Testis (tissue), 3 donors: ENCODE measurements around the gene KLRC3. TPM values are rescaled to one million over a fixed set of nuclear protein-coding genes. Genes with fewer than 3 reads are reported as not detected.

Experiments
- DNase-seq: peaks from one replicate; pipeline ENCODE4 v3.0.0-alpha.2; 2019
- H3K27ac ChIP-seq, 2 donors: fragments of 200-600 bp; sonication (generic); one replicate each; pipeline ENCODE4 v1.5.1; 2019
- H3K27me3 ChIP-seq: fragments of 200-600 bp; sonication (generic); one replicate; pipeline ENCODE4 v1.5.1; 2019
- H3K36me3 ChIP-seq: fragments of 200-600 bp; sonication (generic); one replicate; pipeline ENCODE4 v1.5.1; 2017; ENCODE audit warnings: low read depth; ENCODE audit errors: missing control alignments
- H3K4me1 ChIP-seq: fragments of 200-600 bp; sonication (generic); one replicate; pipeline ENCODE4 v1.5.1; 2019
- H3K4me3 ChIP-seq, 2 donors: fragments of 200-600 bp; sonication (generic); one replicate each; pipeline ENCODE4 v1.5.1; 2017 to 2019
- H3K9me3 ChIP-seq: fragments of 200-600 bp; sonication (generic); one replicate; pipeline ENCODE4 v1.5.1; 2017
- CTCF ChIP-seq, 3 experiments: fragments of 450-650 bp in 2 of 3; fragments of 200-600 bp in 1 of 3; sonication (generic) in 1 of 3; IDR thresholded peaks; one replicate each; pipeline ENCODE4 v1.5.1; 2016 to 2019; ENCODE audit warnings: antibody characterized with exemption in 3 of 3, mild to moderate bottlenecking in 2 of 3, moderate library complexity in 1 of 3
- POLR2A ChIP-seq: fragments of 450-650 bp; IDR thresholded peaks from one replicate; pipeline ENCODE4 v1.6.1; 2017; ENCODE audit warnings: antibody characterized with exemption, mild to moderate bottlenecking, moderate library complexity
- WGBS, 2 donors: methylation state at CpG; one replicate each; pipeline ENCODE4 v1.1.5; 2018; 5-methylcytosine and 5-hydroxymethylcytosine counted together
- intact Hi-C: fragments of 100-400 bp; cut with DNase I; formaldehyde crosslinking; loops from one replicate; pipeline ENCODE4 v1.15.1; 2023; ENCODE audit warnings: low total_unique reads
- polyA plus RNA-seq: library from polyadenylated mRNA; stranded (reverse); fragments of 350-450 nt; fragmentation: Illumina TruSeq; extraction: RNeasy Lipid Tissue Mini Kit (QIAGEN cat#74804); gene quantifications from one replicate; pipeline ENCODE4 v1.2.3, GENCODE V29; 2014; ENCODE audit warnings: low read depth, low replicate concordance; ENCODE audit not compliant: insufficient read depth
- total RNA-seq, 2 donors: library from RNA; depleted of rRNA; stranded (reverse); fragments of >200 nt; gene quantifications; one replicate each; pipeline ENCODE4 v1.2.3, GENCODE V29; 2016

Gene KLRC3
- total and polyA plus RNA-seq, 3 donors from 2014 or later: 1.3 TPM; not detected in 2

GRCh38 chr12:10406725-10407124 lies 13.7 kb downstream of the KLRC3 start:
- 71 to 80% methylated on average over 4 of the region's 4 CpGs for WGBS, 2 donors
- intact Hi-C loops: no loop called here

GRCh38 chr12:10405294-10405693 lies 15.1 kb downstream of the KLRC3 start:
- Histone ChIP-seq H3K27ac (no peak overlapping the region), H3K27me3 (no peaks in the 10 kb centered on the region), H3K9me3 (no peaks in the 10 kb centered on the region), H3K36me3 (no peaks in the 10 kb centered on the region), H3K4me1 (no peaks in the 10 kb centered on the region), H3K4me3 (no peak overlapping the region)
- TF ChIP-seq POLR2A (no peak), CTCF (IDR thresholded peaks at IDR 0.05) (no peak)
- no peak for DNase-seq
- intact Hi-C loops: no loop called here
- 96 to 98% methylated on average over 5 of the region's 5 CpGs for WGBS, 2 donors

More at GRCh38 chr12:10406725-10407124, 13.7 kb downstream of the KLRC3 start:
- TF ChIP-seq CTCF (IDR thresholded peaks at IDR 0.05): no peak
- no peak for TF ChIP-seq POLR2A
- Histone ChIP-seq H3K4me1 (no peaks in the 10 kb centered on the region), H3K9me3 (no peaks in the 10 kb centered on the region), H3K27ac (no peak overlapping the region), H3K36me3 (no peaks in the 10 kb centered on the region), H3K27me3 (no peaks in the 10 kb centered on the region), H3K4me3 (no peak overlapping the region)
- DNase-seq: peak; percentile 22

- H3K4me3 ChIP-seq: no peak overlapping the region
- no peak overlapping the region for H3K27ac ChIP-seq
- TF ChIP-seq CTCF (IDR thresholded peaks at IDR 0.05): no peak
- no peak for TF ChIP-seq POLR2A
- intact Hi-C loops: no loop called here
- no peaks in the 10 kb centered on the region for H3K9me3 ChIP-seq
- no peaks in the 10 kb centered on the region for H3K4me1 ChIP-seq
- H3K27me3 ChIP-seq: no peaks in the 10 kb centered on the region
- DNase-seq: no peak
- H3K36me3 ChIP-seq: no peaks in the 10 kb centered on the region
These were observed 15.6 kb downstream of the KLRC3 start for GRCh38 chr12:10404798-10405197.

GRCh38 chr12:10400829-10401228 lies 19.6 kb downstream of the KLRC3 start:
- H3K9me3 ChIP-seq: no peaks in the 10 kb centered on the region
- intact Hi-C loops: no loop called here
- no peaks in the 10 kb centered on the region for H3K4me1 ChIP-seq
- H3K27ac ChIP-seq: no peak overlapping the region
- DNase-seq: no peak
- no peak overlapping the region for H3K4me3 ChIP-seq
- no peak for TF ChIP-seq CTCF (IDR thresholded peaks at IDR 0.05)
- no peak for TF ChIP-seq POLR2A
- no peaks in the 10 kb centered on the region for H3K36me3 ChIP-seq
- no peaks in the 10 kb centered on the region for H3K27me3 ChIP-seq

- no peak for DNase-seq
- 88 to 89% methylated on average over 2 of the region's 2 CpGs for WGBS, 2 donors
- TF ChIP-seq CTCF (IDR thresholded peaks at IDR 0.05): no peak
- TF ChIP-seq POLR2A: no peak
- Histone ChIP-seq H3K9me3 (no peaks in the 10 kb centered on the region), H3K27me3 (no peaks in the 10 kb centered on the region), H3K27ac (no peak overlapping the region), H3K36me3 (no peaks in the 10 kb centered on the region), H3K4me1 (no peaks in the 10 kb centered on the region), H3K4me3 (no peak overlapping the region)
- intact Hi-C loops: no loop called here
These were observed 22.2 kb downstream of the KLRC3 start for GRCh38 chr12:10398168-10398567.
